ENCODE data around the gene ZSWIM6.

- TF ChIP-seq SP1 (IDR thresholded peaks at IDR 0.05) (no peak), BHLHE40 (IDR thresholded peaks at IDR 0.05; ENCODE audit: borderline replicate concordance) (no peak), SUZ12 (IDR thresholded peaks at IDR 0.05) (no peak), FOXK2 (IDR thresholded peaks at IDR 0.05) (no peak), HDGF (IDR thresholded peaks at IDR 0.05; ENCODE audit: borderline replicate concordance) (no peak), FOXA1 (IDR thresholded peaks at IDR 0.05) (no peak), ZNF384 (IDR thresholded peaks at IDR 0.05) (no peak)
These were observed 7.7 kb downstream of the ZSWIM6 start for GRCh38 chr5:61339764-61340163.
